ENCODE data around the gene SAE1.

Gene SAE1

GRCh38 chr19:47130589-47131227 lies at the start of gene SAE1:
Gene SAE1, plus strand, starts transcription at chr19:47130835. Its CDS starts 96 bp downstream, at chr19:47130931.
- Histone ChIP-seq H3K4me1 (ENCODE audit: insufficient read depth, low read length) (peaks cover 43% of the 10 kb centered on the region), H3K79me2 (ENCODE audit: insufficient read depth, low read length) (peaks cover 53% of the 10 kb centered on the region), H4K20me1 (ENCODE audit: insufficient read depth, low read length) (peaks cover 41% of the 10 kb centered on the region), H3K9ac (ENCODE audit: low read depth, low read length) (peak within 1 kb of the TSS; percentile 92), H3K27me3 (ENCODE audit: insufficient read depth, low read length, poor library complexity) (no peaks in the 10 kb centered on the region), H2AFZ (ENCODE audit: low read depth, low read length) (peak within 1 kb of the TSS; percentile 68), H3K36me3 (ENCODE audit: insufficient read depth, low read length) (peaks cover 39% of the 10 kb centered on the region), H3K4me3 (ENCODE audit: low read depth in 1 of 2, low read length in 2 of 2) (peak within 1 kb of the TSS; percentile 82 to 100), H3K27ac (ENCODE audit: low read length) (peak within 1 kb of the TSS; percentile 95), H3K4me2 (ENCODE audit: insufficient read depth, low read length) (peak within 1 kb of the TSS; percentile 91), H3K9me3 (ENCODE audit: insufficient read depth, low read length, severe bottlenecking) (no peaks in the 10 kb centered on the region)
- ATAC-seq (ENCODE audit: insufficient read depth, low read depth) (peak; percentile 79), DNase-seq (peak; percentile 95)
- no peak for TF ChIP-seq EZH2 (IDR thresholded peaks at IDR 0.05; ENCODE audit: borderline replicate concordance, low read depth, low read length, severe bottlenecking)
- TF ChIP-seq, protein P1, sequence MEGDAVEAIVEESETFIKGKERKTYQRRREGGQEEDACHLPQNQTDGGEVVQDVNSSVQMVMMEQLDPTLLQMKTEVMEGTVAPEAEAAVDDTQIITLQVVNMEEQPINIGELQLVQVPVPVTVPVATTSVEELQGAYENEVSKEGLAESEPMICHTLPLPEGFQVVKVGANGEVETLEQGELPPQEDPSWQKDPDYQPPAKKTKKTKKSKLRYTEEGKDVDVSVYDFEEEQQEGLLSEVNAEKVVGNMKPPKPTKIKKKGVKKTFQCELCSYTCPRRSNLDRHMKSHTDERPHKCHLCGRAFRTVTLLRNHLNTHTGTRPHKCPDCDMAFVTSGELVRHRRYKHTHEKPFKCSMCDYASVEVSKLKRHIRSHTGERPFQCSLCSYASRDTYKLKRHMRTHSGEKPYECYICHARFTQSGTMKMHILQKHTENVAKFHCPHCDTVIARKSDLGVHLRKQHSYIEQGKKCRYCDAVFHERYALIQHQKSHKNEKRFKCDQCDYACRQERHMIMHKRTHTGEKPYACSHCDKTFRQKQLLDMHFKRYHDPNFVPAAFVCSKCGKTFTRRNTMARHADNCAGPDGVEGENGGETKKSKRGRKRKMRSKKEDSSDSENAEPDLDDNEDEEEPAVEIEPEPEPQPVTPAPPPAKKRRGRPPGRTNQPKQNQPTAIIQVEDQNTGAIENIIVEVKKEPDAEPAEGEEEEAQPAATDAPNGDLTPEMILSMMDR (IDR thresholded peaks at IDR 0.05; ENCODE audit: borderline replicate concordance, extremely low read depth, low read length, poor library complexity, severe bottlenecking) = peak; percentile 72

DNA sequence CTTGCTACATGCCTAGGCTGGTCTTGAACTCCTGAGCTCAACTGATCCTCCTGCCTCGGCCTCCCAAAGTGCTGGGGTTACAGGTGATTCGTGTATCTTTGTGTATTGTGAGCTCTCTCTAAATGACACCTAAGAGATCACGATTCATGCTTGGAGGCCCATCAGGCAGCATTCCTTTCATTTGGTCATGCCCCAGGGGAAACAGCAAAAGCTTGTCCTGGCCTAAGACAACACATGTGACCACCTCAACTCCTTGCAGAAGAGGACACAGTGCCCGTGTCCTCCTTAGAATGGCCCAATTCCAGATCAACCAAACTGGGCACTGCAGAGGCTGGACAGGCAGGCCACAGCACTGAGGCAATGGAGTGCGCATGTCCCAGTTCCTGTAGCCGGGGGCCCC lies 49.5 kb upstream of the SAE1 start:
- H3K9me3 ChIP-seq (ENCODE audit: insufficient read depth, low read length, severe bottlenecking) = no peaks in the 10 kb centered on the region
- H3K36me3 ChIP-seq (ENCODE audit: insufficient read depth, low read length) = peaks cover 97% of the 10 kb centered on the region
- no peak for DNase-seq
- ATAC-seq (ENCODE audit: insufficient read depth, low read depth) = no peak
- H3K27me3 ChIP-seq (ENCODE audit: insufficient read depth, low read length, poor library complexity) = no peaks in the 10 kb centered on the region
- no peaks in the 10 kb centered on the region for H3K4me1 ChIP-seq (ENCODE audit: insufficient read depth, low read length)
- no peak overlapping the region for H3K27ac ChIP-seq (ENCODE audit: low read length)
- TF ChIP-seq, protein P1 (IDR thresholded peaks at IDR 0.05; ENCODE audit: borderline replicate concordance, extremely low read depth, low read length, poor library complexity, severe bottlenecking) = no peak
- TF ChIP-seq EZH2 (IDR thresholded peaks at IDR 0.05; ENCODE audit: borderline replicate concordance, low read depth, low read length, severe bottlenecking) = no peak
- peaks cover 7% of the 10 kb centered on the region for H4K20me1 ChIP-seq (ENCODE audit: insufficient read depth, low read length)
- H3K4me3 ChIP-seq (ENCODE audit: low read depth in 1 of 2, low read length in 2 of 2) = no peak overlapping the region
- no peak overlapping the region for H3K4me2 ChIP-seq (ENCODE audit: insufficient read depth, low read length)
- no peak overlapping the region for H3K9ac ChIP-seq (ENCODE audit: low read depth, low read length)
- no peak overlapping the region for H2AFZ ChIP-seq (ENCODE audit: low read depth, low read length)
- H3K79me2 ChIP-seq (ENCODE audit: insufficient read depth, low read length) = peaks cover 12% of the 10 kb centered on the region

GRCh38 chr19:47082493-47082892 lies 48.1 kb upstream of the SAE1 start:
- H3K9me3 ChIP-seq (ENCODE audit: insufficient read depth, low read length, severe bottlenecking) = no peaks in the 10 kb centered on the region
- no peak overlapping the region for H3K4me3 ChIP-seq (ENCODE audit: low read depth in 1 of 2, low read length in 2 of 2)
- no peak overlapping the region for H3K4me2 ChIP-seq (ENCODE audit: insufficient read depth, low read length)
- no peaks in the 10 kb centered on the region for H3K27me3 ChIP-seq (ENCODE audit: insufficient read depth, low read length, poor library complexity)
- H4K20me1 ChIP-seq (ENCODE audit: insufficient read depth, low read length) = peaks cover 5% of the 10 kb centered on the region; the same call in 1 of the 2 replicates
- H3K9ac ChIP-seq (ENCODE audit: low read depth, low read length) = no peak overlapping the region
- peaks cover 6% of the 10 kb centered on the region for H3K79me2 ChIP-seq (ENCODE audit: insufficient read depth, low read length)
- no peak for TF ChIP-seq EZH2 (IDR thresholded peaks at IDR 0.05; ENCODE audit: borderline replicate concordance, low read depth, low read length, severe bottlenecking)
- TF ChIP-seq, protein P1 (IDR thresholded peaks at IDR 0.05; ENCODE audit: borderline replicate concordance, extremely low read depth, low read length, poor library complexity, severe bottlenecking) = no peak
- no peak overlapping the region for H2AFZ ChIP-seq (ENCODE audit: low read depth, low read length)
- H3K4me1 ChIP-seq (ENCODE audit: insufficient read depth, low read length) = no peaks in the 10 kb centered on the region
- ATAC-seq (ENCODE audit: insufficient read depth, low read depth) (no peak), DNase-seq (no peak)
- no peak overlapping the region for H3K27ac ChIP-seq (ENCODE audit: low read length)
- peaks cover 98% of the 10 kb centered on the region for H3K36me3 ChIP-seq (ENCODE audit: insufficient read depth, low read length)

Data from DND-41 (cell line).